ENCODE measurements around the gene SNORC. TPM values are rescaled to one million over a fixed set of nuclear protein-coding genes. Genes with fewer than 3 reads are reported as not detected.

The SNORC gene
- total RNA-seq: 1 to 10 TPM; 4.0 to 4.7 TPM
- not detected for polyA plus RNA-seq
- total RNA-seq: 0 to 3.6 (median 0.82) reads per million in 6 experiments

DNA sequence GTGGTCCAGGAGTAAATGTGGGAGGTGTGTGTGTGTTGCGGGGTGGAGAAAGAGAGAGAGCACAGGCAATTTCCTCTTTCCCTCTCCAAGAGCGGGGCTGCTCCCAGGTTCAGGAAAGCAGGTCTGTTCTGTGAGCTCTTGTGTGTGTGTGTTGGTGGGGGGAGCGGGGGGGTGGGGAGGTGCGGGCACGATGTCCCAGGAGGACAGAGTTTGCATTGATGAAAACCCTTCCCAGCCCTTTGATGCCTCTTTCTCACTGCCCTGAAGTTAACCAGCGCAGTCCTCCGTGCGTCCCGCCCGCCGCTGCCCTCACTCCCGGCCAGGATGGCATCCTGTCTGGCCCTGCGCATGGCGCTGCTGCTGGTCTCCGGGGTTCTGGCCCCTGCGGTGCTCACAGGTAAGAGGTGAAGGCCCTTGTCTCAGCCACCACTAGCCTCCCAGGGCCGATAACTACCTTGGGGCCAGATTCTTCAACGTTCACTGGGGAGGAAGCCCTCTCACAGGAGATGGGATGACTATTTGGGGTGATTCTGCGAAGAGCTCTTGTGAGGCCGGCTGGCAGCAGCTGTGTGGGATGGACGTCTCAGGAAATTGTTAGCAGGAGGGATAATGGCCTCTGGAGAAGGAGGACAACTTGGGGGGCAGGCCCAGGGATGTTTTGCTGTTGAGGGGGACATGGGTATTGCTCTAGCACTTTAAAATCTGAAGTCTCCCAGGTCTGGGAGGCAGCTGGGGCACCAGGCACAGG, at the start of gene SNORC:
Gene SNORC, plus strand, starts transcription at position 247 of the 748 bp plus-strand sequence. Its CDS starts 78 bp downstream, at position 325.
- Mint-ChIP-seq H3K4me1 (peaks cover 0 to 5% (median 3%) of the 10 kb centered on the region in 4 donors), H3K36me3 (no peaks in the 10 kb centered on the region), H3K27ac (peak within 1 kb of the TSS in 2 of 10 donors; percentile 21 to 60), H3K9me3 (no peaks in the 10 kb centered on the region), H3K4me3 (peak within 1 kb of the TSS in 1 of 10 donors; percentile 48), H3K27me3 (peaks cover 2 to 14% (median 6%) of the 10 kb centered on the region in 5 donors)
- POLR2A ChIA-PET: no interaction called here
- ATAC-seq: no peak
- DNase-seq: no peak

GRCh38 chr2:232829988-232830387, 40.1 kb upstream of the SNORC start:
- POLR2A ChIA-PET: interaction anchor here (1.1 kb wide), 1 partner anchor 410 kb away, joined by 3 read pairs; no protein-coding TSS in a partner anchor
- Mint-ChIP-seq H3K9me3 (no peaks in the 10 kb centered on the region), H3K36me3 (peaks cover 5 to 81% (median 30%) of the 10 kb centered on the region in 3 donors), H3K27ac (peak overlapping the region in 1 of 10 donors; percentile 7), H3K4me1 (peaks cover 0 to 14% (median 6%) of the 10 kb centered on the region in 4 donors), H3K4me3 (no peak overlapping the region), H3K27me3 (no peaks in the 10 kb centered on the region)
- ATAC-seq: no peak
- DNase-seq: no peak

- peaks cover under 1 to 14% (median 8%) of the 10 kb centered on the region in 4 donors for H3K4me1 Mint-ChIP-seq
- no peak overlapping the region for H3K4me3 Mint-ChIP-seq
- H3K27me3 Mint-ChIP-seq: no peaks in the 10 kb centered on the region
- DNase-seq (no peak), ATAC-seq (no peak)
- POLR2A ChIA-PET: no interaction called here
- H3K9me3 Mint-ChIP-seq: no peaks in the 10 kb centered on the region
- peaks cover 0 to 79% (median 18%) of the 10 kb centered on the region in 3 donors for H3K36me3 Mint-ChIP-seq
- H3K27ac Mint-ChIP-seq: no peak overlapping the region
These were observed 38.6 kb upstream of the SNORC start for GRCh38 chr2:232831496-232831895.

- Mint-ChIP-seq H3K27me3 (no peaks in the 10 kb centered on the region), H3K4me1 (peaks cover 17 to 29% (median 25%) of the 10 kb centered on the region in 4 donors), H3K27ac (peak overlapping the region in 2 of 10 donors; percentile 1 to 9), H3K4me3 (no peak overlapping the region), H3K36me3 (peaks cover 0 to 82% (median 12%) of the 10 kb centered on the region in 3 donors), H3K9me3 (no peaks in the 10 kb centered on the region)
- POLR2A ChIA-PET: interaction anchor here (0.7 kb wide), 1 partner anchor 12 kb away, joined by 3 read pairs; no protein-coding TSS in a partner anchor
- DNase-seq (no peak), ATAC-seq (no peak)
These were observed 36.2 kb upstream of the SNORC start for GRCh38 chr2:232833830-232834229.

- H3K36me3 Mint-ChIP-seq: peaks cover 7 to 86% (median 19%) of the 10 kb centered on the region in 3 donors
- H3K27me3 Mint-ChIP-seq: no peaks in the 10 kb centered on the region
- H3K4me3 Mint-ChIP-seq: no peak overlapping the region
- POLR2A ChIA-PET: no interaction called here
- H3K9me3 Mint-ChIP-seq: no peaks in the 10 kb centered on the region
- ATAC-seq (no peak), DNase-seq (no peak)
- peaks cover 17 to 41% (median 38%) of the 10 kb centered on the region in 4 donors for H3K4me1 Mint-ChIP-seq
- peak overlapping the region in 5 of 10 donors; percentile 1 to 77 (median 34) for H3K27ac Mint-ChIP-seq
These were observed 34.3 kb upstream of the SNORC start for GRCh38 chr2:232835687-232836208.

DNA sequence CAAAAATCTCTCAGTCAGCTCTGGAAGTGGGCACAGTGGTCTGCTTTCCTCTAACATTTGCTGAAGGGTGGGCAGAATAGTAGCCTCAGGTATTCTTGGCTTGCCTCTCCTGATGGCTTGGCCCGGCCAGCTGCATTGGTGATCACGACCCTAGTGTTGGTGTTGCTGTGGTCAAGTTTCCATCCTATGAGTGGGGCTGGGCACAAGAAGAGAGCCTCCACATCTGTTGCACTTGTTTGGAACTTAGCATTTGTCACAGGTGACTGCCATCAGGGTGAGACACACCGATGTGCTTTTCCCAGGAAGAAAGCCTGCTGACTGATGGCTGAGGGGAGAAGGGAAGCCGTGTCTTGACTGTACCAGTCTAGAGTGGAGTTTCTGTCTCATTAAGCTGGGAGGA, 33.1 kb upstream of the SNORC start:
- POLR2A ChIA-PET: no interaction called here
- DNase-seq: no peak
- H3K4me3 Mint-ChIP-seq: peak overlapping the region in 1 of 10 donors; percentile 36
- peaks cover 17 to 41% (median 36%) of the 10 kb centered on the region in 4 donors for H3K4me1 Mint-ChIP-seq
- H3K27me3 Mint-ChIP-seq: no peaks in the 10 kb centered on the region
- no peaks in the 10 kb centered on the region for H3K9me3 Mint-ChIP-seq
- peak overlapping the region in 7 of 10 donors; percentile 41 to 88 (median 69) for H3K27ac Mint-ChIP-seq
- no peak for ATAC-seq
- H3K36me3 Mint-ChIP-seq: peaks cover 7 to 86% (median 19%) of the 10 kb centered on the region in 3 donors

DNA sequence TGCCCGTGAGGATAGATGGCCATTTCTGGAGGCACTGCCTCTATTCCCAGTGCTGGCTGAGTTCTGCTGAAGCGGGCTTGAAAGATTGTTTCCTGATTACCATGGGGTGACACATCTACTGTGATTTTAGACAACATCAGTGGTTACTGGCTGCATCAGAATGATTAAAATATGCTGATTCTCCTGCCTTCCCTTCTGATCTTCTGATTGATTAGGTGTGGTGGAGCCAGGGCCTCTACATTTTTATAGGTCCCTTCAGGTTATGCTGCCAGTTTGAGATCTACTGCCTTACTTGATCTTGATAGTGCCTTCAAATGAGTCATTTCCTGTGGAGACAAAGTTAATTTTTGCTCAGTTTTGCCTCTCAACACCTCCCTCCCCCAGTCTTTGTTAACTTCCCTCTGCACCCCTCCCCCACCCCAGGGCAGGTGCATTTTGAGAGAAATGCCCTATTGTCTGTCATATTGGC, 31.6 kb upstream of the SNORC start:
- POLR2A ChIA-PET: no interaction called here
- H3K4me1 Mint-ChIP-seq: peaks cover 20 to 41% (median 33%) of the 10 kb centered on the region in 4 donors

GRCh38 chr2:232839411-232840079, 30.5 kb upstream of the SNORC start:
- POLR2A ChIA-PET: no interaction called here
- no peak overlapping the region for H3K4me3 Mint-ChIP-seq
- no peak for ATAC-seq
- H3K27me3 Mint-ChIP-seq: no peaks in the 10 kb centered on the region
- no peaks in the 10 kb centered on the region for H3K9me3 Mint-ChIP-seq
- peaks cover 7 to 88% (median 18%) of the 10 kb centered on the region in 3 donors for H3K36me3 Mint-ChIP-seq
- no peak for DNase-seq
- H3K4me1 Mint-ChIP-seq: peaks cover 19 to 41% (median 32%) of the 10 kb centered on the region in 4 donors
- H3K27ac Mint-ChIP-seq: peak overlapping the region in 9 of 10 donors; percentile 9 to 78 (median 53)

More for the DNA sequence above, 31.6 kb upstream of the SNORC start:
- ATAC-seq (peak; percentile 70 to 82), DNase-seq (peak in 4 of 10 donors; percentile 10 to 67 (median 30))
- Mint-ChIP-seq H3K27me3 (no peaks in the 10 kb centered on the region), H3K9me3 (no peaks in the 10 kb centered on the region), H3K4me3 (peak overlapping the region in 8 of 10 donors; percentile 17 to 72 (median 45)), H3K27ac (peak overlapping the region; percentile 1 to 92 (median 80)), H3K36me3 (peaks cover 7 to 88% (median 16%) of the 10 kb centered on the region in 3 donors)

- peak overlapping the region in 4 of 10 donors; percentile 15 to 84 (median 29) for H3K27ac Mint-ChIP-seq
- ATAC-seq: no peak
- POLR2A ChIA-PET: interaction anchor here (0.5 to 0.6 kb wide), 4 partner anchors 32 to 238 kb away, joined by 3 to 4 read pairs (median 3); no protein-coding TSS in a partner anchor
- no peak overlapping the region for H3K4me3 Mint-ChIP-seq
- no peaks in the 10 kb centered on the region for H3K9me3 Mint-ChIP-seq
- no peaks in the 10 kb centered on the region for H3K27me3 Mint-ChIP-seq
- DNase-seq: no peak
- H3K36me3 Mint-ChIP-seq: peaks cover 7 to 91% (median 22%) of the 10 kb centered on the region in 3 donors
- peaks cover 12 to 30% (median 21%) of the 10 kb centered on the region in 4 donors for H3K4me1 Mint-ChIP-seq
These were observed 27.4 kb upstream of the SNORC start for GRCh38 chr2:232842689-232843088.

GRCh38 chr2:232843834-232844233, 26.2 kb upstream of the SNORC start:
- DNase-seq (no peak), ATAC-seq (no peak)
- Mint-ChIP-seq H3K9me3 (no peaks in the 10 kb centered on the region), H3K27me3 (no peaks in the 10 kb centered on the region), H3K4me1 (peaks cover 3 to 18% (median 9%) of the 10 kb centered on the region in 4 donors), H3K27ac (peak overlapping the region in 3 of 10 donors; percentile 44 to 84 (median 83)), H3K4me3 (no peak overlapping the region), H3K36me3 (peaks cover 10 to 94% (median 24%) of the 10 kb centered on the region in 3 donors)
- POLR2A ChIA-PET: no interaction called here

GRCh38 chr2:232846055-232846454, 24.0 kb upstream of the SNORC start:
- Mint-ChIP-seq H3K9me3 (no peaks in the 10 kb centered on the region), H3K27ac (no peak overlapping the region), H3K27me3 (no peaks in the 10 kb centered on the region), H3K4me1 (peaks cover 0 to 3% (median 0%) of the 10 kb centered on the region in 4 donors), H3K4me3 (no peak overlapping the region), H3K36me3 (peaks cover 9 to 93% (median 18%) of the 10 kb centered on the region in 3 donors)
- DNase-seq: no peak
- ATAC-seq: no peak
- POLR2A ChIA-PET: no interaction called here

- Mint-ChIP-seq H3K9me3 (no peaks in the 10 kb centered on the region), H3K4me3 (no peak overlapping the region), H3K27ac (peak overlapping the region in 4 of 10 donors; percentile 29 to 70 (median 61)), H3K4me1 (peaks cover 0 to 6% (median 0%) of the 10 kb centered on the region in 4 donors), H3K27me3 (no peaks in the 10 kb centered on the region), H3K36me3 (peaks cover 14 to 92% (median 14%) of the 10 kb centered on the region in 3 donors)
- DNase-seq: no peak
- no peak for ATAC-seq
- POLR2A ChIA-PET: no interaction called here
These were observed 20.0 kb upstream of the SNORC start for GRCh38 chr2:232850039-232850438.
